SU-DHL-6 (cell line): ENCODE results near the gene FOXD1.

Experiments used
- CTCF ChIP-seq: fragments of 200-600 bp; sonication (generic); IDR thresholded peaks from one replicate; pipeline ENCODE4 v1.5.1; 2017; ENCODE audit warnings: antibody characterized with exemption, mild to moderate bottlenecking, low read length, moderate library complexity; ENCODE audit not compliant: insufficient read depth, poor library complexity, severe bottlenecking
- EZH2phosphoT487 ChIP-seq: fragments of 200-600 bp; sonication (generic), shearing (Covaris generic); conservative IDR thresholded peaks from 2 replicates; pipeline ENCODE4 v1.6.1; 2018; ENCODE audit warnings: mild to moderate bottlenecking, antibody characterized with exemption, low read length, moderate library complexity, mixed read lengths

DNA sequence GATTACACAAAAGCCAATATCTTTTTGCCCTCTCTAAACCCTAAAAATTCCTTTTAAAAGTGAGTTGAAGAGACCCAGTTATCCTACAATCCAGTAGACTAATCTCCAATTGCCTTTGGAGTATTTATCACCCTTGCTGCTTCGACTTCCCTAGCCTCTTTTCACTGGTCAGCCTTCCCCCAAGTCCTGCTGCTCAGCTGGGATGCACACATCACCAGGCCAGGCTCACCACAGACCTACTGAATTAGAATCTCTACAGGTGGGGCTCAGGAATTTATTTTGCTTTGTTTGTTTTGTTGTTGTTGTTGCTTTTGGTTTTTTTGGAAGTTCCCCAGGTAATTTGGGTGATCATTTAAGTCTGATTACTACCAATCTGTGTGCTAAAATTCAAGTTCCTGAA, 11.6 kb upstream of the FOXD1 start:
- TF ChIP-seq CTCF (no peak), EZH2phosphoT487 (no peak)
